HepG2 (cell line): ENCODE data around the gene ARMH3. TPM values are rescaled to one million over a fixed set of nuclear protein-coding genes. Genes with fewer than 3 reads are reported as not detected.

Experiments
- EP300 ChIP-seq, 3 experiments: sonication (generic) in 1 of 3; formaldehyde crosslinking in 1 of 3; IDR thresholded peaks; 2 replicates each; pipeline versions ENCODE4 v1.5.1 to v1.6.1; 2011 to 2020; ENCODE audit warnings: low read depth in 2 of 3, low read length in 2 of 3, borderline replicate concordance in 1 of 3, improper control_type of control experiment in 1 of 3, mild to moderate bottlenecking in 1 of 3, missing genetic modification reagents in 1 of 3, moderate library complexity in 1 of 3
- GABPB1 ChIP-seq: IDR thresholded peaks from 2 replicates; pipeline ENCODE4 v1.6.1; 2016; ENCODE audit warnings: mild to moderate bottlenecking, missing genetic modification reagents, moderate library complexity, missing compliant biosample characterization
- HDAC1 ChIP-seq: sonication (generic); formaldehyde crosslinking; IDR thresholded peaks from 2 replicates; pipeline ENCODE4 v1.5.1; 2020; ENCODE audit warnings: mild to moderate bottlenecking, missing genetic modification reagents
- NCOA1 ChIP-seq: sonication (generic); formaldehyde crosslinking; IDR thresholded peaks from 2 replicates; pipeline ENCODE4 v1.9.0; 2021; ENCODE audit warnings: missing genetic modification reagents
- NFYB ChIP-seq: sonication (generic); formaldehyde crosslinking; IDR thresholded peaks from 2 replicates; pipeline ENCODE4 v1.4.0; 2020; ENCODE audit warnings: missing genetic modification reagents
- NR2C2 ChIP-seq: sonication (generic); formaldehyde crosslinking; IDR thresholded peaks from 2 replicates; pipeline ENCODE4 v1.4.0; 2020; ENCODE audit warnings: missing genetic modification reagents, mild to moderate bottlenecking, moderate library complexity, borderline replicate concordance
- POLR2AphosphoS2 ChIP-seq: IDR thresholded peaks from 2 replicates; pipeline ENCODE4 v1.6.1; 2011; ENCODE audit warnings: low read depth, low read length, improper control_type of control experiment
- PRDM10 ChIP-seq: sonication (generic); formaldehyde crosslinking; IDR thresholded peaks from 2 replicates; pipeline ENCODE4 v1.4.0; 2020; ENCODE audit warnings: low read depth, missing genetic modification reagents
- RARA ChIP-seq: IDR thresholded peaks from 2 replicates; pipeline ENCODE4 v1.6.1; 2016; ENCODE audit warnings: missing genetic modification reagents, missing compliant biosample characterization
- SP2 ChIP-seq: sonication (generic); formaldehyde crosslinking; IDR thresholded peaks from 2 replicates; pipeline ENCODE4 v1.5.1; 2020; ENCODE audit warnings: mild to moderate bottlenecking, missing genetic modification reagents
- TFDP1 ChIP-seq: IDR thresholded peaks from 2 replicates; pipeline ENCODE4 v1.6.1; 2016; ENCODE audit warnings: missing compliant biosample characterization, missing genetic modification reagents, borderline replicate concordance
- ZMYM3 ChIP-seq: sonication (generic); formaldehyde crosslinking; IDR thresholded peaks from 2 replicates; pipeline ENCODE4 v1.5.1; 2020; ENCODE audit warnings: mild to moderate bottlenecking, missing genetic modification reagents
- ZNF225 ChIP-seq: sonication (generic); formaldehyde crosslinking; IDR thresholded peaks from 2 replicates; pipeline ENCODE4 v1.4.0; 2020; ENCODE audit warnings: mild to moderate bottlenecking, missing genetic modification reagents
- ZNF607 ChIP-seq: sonication (generic); formaldehyde crosslinking; IDR thresholded peaks from 2 replicates; pipeline ENCODE4 v1.5.1; 2020; ENCODE audit warnings: missing genetic modification reagents, mild to moderate bottlenecking, borderline replicate concordance
- ZNF709 ChIP-seq: sonication (generic); formaldehyde crosslinking; IDR thresholded peaks from 2 replicates; pipeline ENCODE4 v1.5.0; 2020; ENCODE audit warnings: mild to moderate bottlenecking, missing genetic modification reagents
- ZNF710 ChIP-seq: sonication (generic); formaldehyde crosslinking; IDR thresholded peaks from 2 replicates; pipeline ENCODE4 v1.5.0; 2020; ENCODE audit warnings: mild to moderate bottlenecking, missing genetic modification reagents, borderline replicate concordance
- polyA plus RNA-seq, 8 experiments: library from polyadenylated mRNA; depleted of rRNA in 3 of 8; stranded (reverse) in 7 of 8; unstranded in 1 of 8; fragments of >200 nt; fragmentation: Illumina TruSeq in 4 of 8; extraction: Trizol in 4 of 8; gene quantifications; 2 replicates each; pipeline versions ENCODE4 v1.2.1 to v1.2.3, GENCODE V29; 2011 to 2016; ENCODE audit warnings: low read depth in 4 of 8, missing spikeins in 1 of 8, mixed read lengths in 1 of 8; ENCODE audit not compliant: insufficient read depth in 1 of 8
- total RNA-seq, 5 experiments: library from RNA; depleted of rRNA; stranded (reverse); fragments of >200 nt; fragmentation: Illumina TruSeq; extraction: Trizol; gene quantifications; 2 replicates each; pipeline ENCODE4 v1.2.3, GENCODE V29; 2016; ENCODE audit warnings: low read depth in 1 of 5
- TF ChIP-seq, protein P1 (sequence below): sonication (generic); formaldehyde crosslinking; IDR thresholded peaks from 2 replicates; pipeline ENCODE4 v1.4.0; 2020; ENCODE audit warnings: mild to moderate bottlenecking, missing genetic modification reagents

ARMH3 gene
- total and polyA plus RNA-seq, 2 of the 13 experiments (the other 11 are each of a cell fraction or from before 2014, with no cell fraction given): 8.4 to 16.9 TPM

- peak; percentile 97 for TF ChIP-seq ZNF710 (CRISPR knock-in tag)
- peak; percentile 51 for TF ChIP-seq NFYB (CRISPR knock-in tag)
- 0 out of 2 replicates have a peak, but pooled peaks have one; percentile 84 for TF ChIP-seq NCOA1 (CRISPR knock-in tag)
- peak; percentile 99 for TF ChIP-seq PRDM10 (CRISPR knock-in tag)
- TF ChIP-seq RARA: 0 out of 2 replicates have a peak, but pooled peaks have one; percentile 5
- TF ChIP-seq TFDP1 (CRISPR knock-in tag): no peak; the same call in 1 of the 2 replicates
- peak; percentile 92 for TF ChIP-seq HDAC1 (CRISPR knock-in tag)
- TF ChIP-seq NR2C2 (CRISPR knock-in tag): no peak; the same call in 1 of the 2 replicates
- TF ChIP-seq SP2 (CRISPR knock-in tag): 0 out of 2 replicates have a peak, but pooled peaks have one; percentile 48
- TF ChIP-seq EP300 (IDR thresholded peaks at IDR 0.05; ENCODE audit: low read depth in 2 of 2, low read length in 2 of 2): peak in 1 of 2 experiments; percentile 47; a peak in 2 of 4 replicates
- no peak; the same call in 1 of the 2 replicates for TF ChIP-seq EP300 (CRISPR knock-in tag; IDR thresholded peaks at IDR 0.05; ENCODE audit: borderline replicate concordance)
- TF ChIP-seq ZNF607 (CRISPR knock-in tag): peak; percentile 73; the same call in 1 of the 2 replicates
- peak; percentile 71 for TF ChIP-seq GABPB1
- TF ChIP-seq ZNF225: no peak; the same call in 1 of the 2 replicates
- TF ChIP-seq, protein P1, sequence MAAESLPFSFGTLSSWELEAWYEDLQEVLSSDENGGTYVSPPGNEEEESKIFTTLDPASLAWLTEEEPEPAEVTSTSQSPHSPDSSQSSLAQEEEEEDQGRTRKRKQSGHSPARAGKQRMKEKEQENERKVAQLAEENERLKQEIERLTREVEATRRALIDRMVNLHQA (CRISPR knock-in tag): no peak
- TF ChIP-seq ZNF709: peak; percentile 50; the same call in 1 of the 2 replicates
- TF ChIP-seq ZMYM3 (CRISPR knock-in tag): 0 out of 2 replicates have a peak, but pooled peaks have one; percentile 6
- TF ChIP-seq POLR2AphosphoS2: peak; percentile 72; the same call in 1 of the 2 replicates
Observed at GRCh38 chr10:101818119-101818871, 237.7 kb downstream of the ARMH3 start, which contains the start of gene OGA (continued).
